ENCODE measurements around the gene NFS1.

- TF ChIP-seq CTCF (IDR thresholded peaks at IDR 0.05; ENCODE audit: low read length) (no peak), EZH2 (IDR thresholded peaks at IDR 0.05; ENCODE audit: borderline replicate concordance, low read length) (no peak)
Measured at GRCh38 chr20:35721621-35722020, 22.5 kb upstream of the NFS1 start.
